Mesodermal cell (in vitro differentiated cells): ENCODE results near the gene SLC27A4.
"Not testable (repeated sequence)": the region's sequence is repeated elsewhere in the genome, so short reads cannot be mapped to it uniquely, and the experiment has no call there.

Experiments used
- H3K27ac ChIP-seq: 2 replicates; pipeline ENCODE4 v1.7.0; 2013; ENCODE audit warnings: mild to moderate bottlenecking, low read depth, low read length, moderate library complexity; ENCODE audit not compliant: severe bottlenecking
- H3K36me3 ChIP-seq: 2 replicates; pipeline ENCODE4 v1.7.1; 2013; ENCODE audit warnings: mild to moderate bottlenecking, low read length, moderate library complexity; ENCODE audit not compliant: control insufficient read depth, insufficient read depth
- H3K4me1 ChIP-seq: one replicate; pipeline ENCODE4 v1.7.1; 2013; ENCODE audit warnings: mild to moderate bottlenecking, low read length; ENCODE audit not compliant: insufficient read depth, control insufficient read depth, poor library complexity, severe bottlenecking
- H3K4me3 ChIP-seq: 2 replicates; pipeline ENCODE4 v1.7.0; 2013; ENCODE audit warnings: low read length, control low read depth, mild to moderate bottlenecking; ENCODE audit not compliant: insufficient read depth, poor library complexity, severe bottlenecking; ENCODE audit errors: extremely low read depth
- H3K9me3 ChIP-seq: 2 replicates; pipeline ENCODE4 v1.7.1; 2013; ENCODE audit warnings: mild to moderate bottlenecking, low read length, moderate library complexity; ENCODE audit not compliant: control insufficient read depth
- WGBS, 2 experiments: methylation state at CpG; one replicate each; pipeline ENCODE4 v1.1.5; 2013; ENCODE audit warnings: missing lambda C conversion rate in 2 of 2; ENCODE audit not compliant: insufficient coverage in 2 of 2; 5-methylcytosine and 5-hydroxymethylcytosine counted together

SLC27A4 gene

DNA sequence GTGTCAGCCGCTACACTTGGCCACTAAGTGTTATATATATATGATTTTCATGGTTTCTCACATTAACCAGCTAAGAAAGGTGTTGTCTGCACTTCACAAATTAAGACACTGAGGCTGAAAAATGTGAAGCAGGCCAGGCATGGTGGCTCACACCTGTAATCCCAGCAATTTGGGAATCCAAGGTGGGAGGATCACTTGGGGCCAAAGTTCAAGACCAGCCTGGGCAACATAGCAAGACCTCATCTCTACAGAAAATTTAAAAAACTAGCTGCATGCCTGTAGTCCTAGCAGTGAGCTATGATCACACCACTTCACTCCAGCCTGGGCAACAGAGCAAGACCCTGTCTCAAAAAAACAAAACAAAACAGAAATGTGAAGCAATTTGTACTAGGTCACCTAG is 15.9 kb upstream of the SLC27A4 start:
- Histone ChIP-seq H3K4me3 (no peak overlapping the region), H3K4me1 (peaks cover 8% of the 10 kb centered on the region), H3K27ac (no peak overlapping the region), H3K9me3 (no peaks in the 10 kb centered on the region), H3K36me3 (peaks cover 69% of the 10 kb centered on the region)
- no CpG with 5 or more reads among the region's 1 CpG for WGBS, 2 experiments

DNA sequence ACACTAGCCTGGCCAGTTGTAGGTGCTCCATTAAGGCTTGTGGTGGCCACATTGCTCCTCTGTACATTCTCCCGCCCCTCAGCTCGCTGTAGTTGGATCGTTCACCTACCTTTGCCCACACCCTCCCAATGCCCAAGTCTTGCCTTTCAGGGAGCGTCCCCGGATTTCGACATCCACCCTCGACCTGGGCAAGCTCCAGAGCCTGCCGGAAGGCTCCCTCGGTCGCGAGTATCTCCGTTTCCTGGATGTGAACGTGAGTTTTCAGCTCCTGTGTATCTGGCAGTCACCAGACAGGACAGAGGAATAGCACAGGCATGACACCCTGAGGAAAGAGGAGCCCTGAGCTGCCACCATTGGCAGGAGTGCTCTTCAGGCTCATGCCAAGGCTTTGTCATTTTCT is 14.7 kb upstream of the SLC27A4 start:
- H3K9me3 ChIP-seq: no peaks in the 10 kb centered on the region
- H3K4me3 ChIP-seq: no peak overlapping the region
- peaks cover 62% of the 10 kb centered on the region for H3K36me3 ChIP-seq
- peaks cover 8% of the 10 kb centered on the region for H3K4me1 ChIP-seq
- no peak overlapping the region for H3K27ac ChIP-seq
- WGBS, 2 experiments: 95 to 98% methylated on average over 8 to 13 of the region's 13 CpGs

DNA sequence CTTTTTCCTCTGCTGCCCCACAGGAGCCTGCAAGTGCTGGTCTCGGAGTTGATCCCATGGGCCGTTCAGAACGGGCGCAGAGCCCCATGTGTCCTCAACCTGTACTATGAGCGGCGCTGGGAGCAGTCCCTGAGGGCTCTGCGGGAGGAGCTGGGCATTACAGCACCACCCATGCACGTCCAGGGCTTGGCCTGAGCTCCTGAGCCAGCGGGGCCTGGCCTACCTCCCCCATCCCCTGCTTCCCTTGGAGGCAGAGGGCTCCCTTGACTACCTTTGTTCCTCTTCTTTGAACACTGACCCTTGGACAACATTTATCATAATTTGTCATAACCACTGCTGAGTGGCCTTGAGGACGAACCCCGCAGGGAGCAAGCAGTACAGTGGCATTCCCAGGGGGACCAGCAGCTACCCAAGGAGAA is 6.9 kb upstream of the SLC27A4 start:
- Histone ChIP-seq H3K4me1 (no peaks in the 10 kb centered on the region), H3K4me3 (no peak overlapping the region), H3K36me3 (peaks cover 29% of the 10 kb centered on the region), H3K9me3 (no peaks in the 10 kb centered on the region), H3K27ac (no peak overlapping the region)
- WGBS, 2 experiments: 91 to 92% methylated on average over 8 to 11 of the region's 11 CpGs

DNA sequence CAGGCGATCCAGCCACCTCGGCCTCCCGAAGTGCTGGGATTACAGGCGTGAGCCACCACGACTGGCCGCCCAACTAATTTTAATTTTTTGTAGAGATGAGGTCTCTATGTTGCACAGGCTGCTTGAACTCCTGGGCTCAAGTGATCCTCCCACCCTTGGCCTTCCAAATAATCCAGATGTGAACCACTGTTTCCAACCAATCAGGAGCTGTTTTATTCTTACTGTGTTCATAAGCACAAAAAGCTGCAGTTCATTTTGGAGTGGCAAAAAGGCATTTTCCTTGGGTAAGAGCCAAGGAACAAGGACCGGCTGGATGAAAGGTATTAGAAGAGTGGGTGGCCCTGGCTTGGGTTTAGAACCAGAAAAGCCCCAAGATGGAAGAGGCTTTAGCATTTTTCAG is 5.2 kb upstream of the SLC27A4 start:
- Histone ChIP-seq H3K4me3 (no peak overlapping the region), H3K27ac (no peak overlapping the region), H3K9me3 (no peaks in the 10 kb centered on the region), H3K4me1 (no peaks in the 10 kb centered on the region), H3K36me3 (peaks cover 16% of the 10 kb centered on the region)
- 88 to 94% methylated on average over 6 to 7 of the region's 7 CpGs for WGBS, 2 experiments

DNA sequence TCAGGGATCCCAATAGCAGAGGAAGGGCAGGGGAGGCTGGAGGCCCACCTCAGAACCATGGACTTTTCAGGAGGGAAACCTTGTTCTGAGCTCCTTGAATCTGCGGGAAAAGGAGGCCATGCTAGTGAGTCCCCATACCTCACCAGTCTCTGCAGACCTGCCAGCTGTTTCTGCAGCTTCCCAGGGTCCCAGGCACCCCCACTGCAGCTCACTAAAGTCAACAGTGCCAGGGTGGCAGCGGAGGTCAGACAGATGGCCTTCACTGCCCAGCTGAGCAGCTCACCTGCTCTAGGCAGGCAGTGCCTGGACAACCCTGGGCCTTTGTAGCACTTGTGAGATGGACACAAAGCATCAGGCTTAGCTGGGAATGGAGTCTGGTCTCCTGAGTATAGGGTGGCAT is 4.4 kb upstream of the SLC27A4 start:
- Histone ChIP-seq H3K4me1 (no peaks in the 10 kb centered on the region), H3K9me3 (no peaks in the 10 kb centered on the region), H3K36me3 (peaks cover 16% of the 10 kb centered on the region), H3K27ac (no peak overlapping the region), H3K4me3 (no peak overlapping the region)
- whole genome bisulfite sequencing, 2 experiments: 95 to 100% methylated on average over 1 to 2 of the region's 2 CpGs

DNA sequence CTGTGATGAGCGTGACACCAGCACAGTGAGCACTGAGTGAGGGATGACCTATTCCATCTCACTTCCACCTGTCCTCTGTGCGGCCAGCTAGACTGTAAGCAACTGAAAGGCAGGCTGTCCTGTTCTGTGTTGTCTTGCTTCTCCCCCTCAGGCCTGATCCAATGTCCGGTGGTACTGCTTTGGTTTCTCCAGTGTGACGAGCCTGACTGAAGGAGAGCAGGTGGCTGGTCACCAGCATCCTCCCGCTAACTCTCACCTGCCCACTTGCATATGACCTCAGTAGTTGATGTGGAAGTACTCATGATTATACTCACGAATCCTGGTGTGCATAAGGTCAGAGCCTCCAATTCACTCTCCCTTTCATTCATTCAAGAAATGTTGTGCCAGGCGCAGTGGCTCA is 2.4 kb upstream of the SLC27A4 start:
- WGBS, 2 experiments: 93 to 95% methylated on average over 5 to 6 of the region's 7 CpGs
- Histone ChIP-seq H3K36me3 (peaks cover 17% of the 10 kb centered on the region), H3K27ac (no peak overlapping the region), H3K9me3 (no peaks in the 10 kb centered on the region), H3K4me3 (no peak overlapping the region), H3K4me1 (peaks cover 3% of the 10 kb centered on the region)

DNA sequence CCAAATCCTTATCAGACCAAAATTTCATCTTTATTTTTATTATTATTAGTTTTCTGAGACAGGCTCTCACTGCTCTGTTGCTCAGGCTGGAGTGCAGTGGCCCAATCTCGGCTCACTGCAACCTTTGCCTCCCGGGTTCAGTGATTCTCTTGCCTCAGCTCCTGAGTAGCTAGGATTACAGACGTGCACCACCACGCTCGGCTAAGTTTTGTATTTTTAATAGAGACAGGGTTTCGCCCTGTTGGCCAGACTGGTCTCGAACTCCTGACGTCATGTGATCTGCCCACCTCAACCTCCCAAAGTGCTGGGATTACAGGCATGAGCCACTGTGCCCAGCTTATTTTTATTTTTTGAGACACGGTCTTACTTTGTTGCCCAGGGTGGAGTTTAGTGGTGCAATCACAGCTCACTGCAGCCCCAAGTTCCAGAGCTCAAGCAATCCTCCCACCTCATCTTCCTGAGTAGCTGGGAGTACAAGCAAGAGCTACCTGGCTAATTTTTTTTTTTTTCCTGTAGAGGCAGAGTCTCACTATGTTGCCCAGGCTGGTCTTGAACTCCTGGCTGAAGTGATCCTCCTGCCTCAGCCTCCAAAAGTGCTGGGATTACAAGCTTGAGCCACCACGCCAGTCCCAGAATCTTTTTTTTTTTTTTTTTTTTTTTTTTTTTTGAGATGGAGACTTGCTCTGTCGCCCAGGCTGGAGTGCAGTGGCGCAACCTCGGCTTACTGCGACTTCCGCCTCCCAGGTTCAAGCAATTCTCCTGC is 1.3 kb upstream of the SLC27A4 start:
- not testable (repeated sequence) for H3K4me3 ChIP-seq, H3K9me3 ChIP-seq, H3K27ac ChIP-seq, H3K4me1 ChIP-seq
- peaks cover 21% of the 10 kb centered on the region for H3K36me3 ChIP-seq
- WGBS, 2 experiments: 91 to 95% methylated on average over 9 to 11 of the region's 15 CpGs

DNA sequence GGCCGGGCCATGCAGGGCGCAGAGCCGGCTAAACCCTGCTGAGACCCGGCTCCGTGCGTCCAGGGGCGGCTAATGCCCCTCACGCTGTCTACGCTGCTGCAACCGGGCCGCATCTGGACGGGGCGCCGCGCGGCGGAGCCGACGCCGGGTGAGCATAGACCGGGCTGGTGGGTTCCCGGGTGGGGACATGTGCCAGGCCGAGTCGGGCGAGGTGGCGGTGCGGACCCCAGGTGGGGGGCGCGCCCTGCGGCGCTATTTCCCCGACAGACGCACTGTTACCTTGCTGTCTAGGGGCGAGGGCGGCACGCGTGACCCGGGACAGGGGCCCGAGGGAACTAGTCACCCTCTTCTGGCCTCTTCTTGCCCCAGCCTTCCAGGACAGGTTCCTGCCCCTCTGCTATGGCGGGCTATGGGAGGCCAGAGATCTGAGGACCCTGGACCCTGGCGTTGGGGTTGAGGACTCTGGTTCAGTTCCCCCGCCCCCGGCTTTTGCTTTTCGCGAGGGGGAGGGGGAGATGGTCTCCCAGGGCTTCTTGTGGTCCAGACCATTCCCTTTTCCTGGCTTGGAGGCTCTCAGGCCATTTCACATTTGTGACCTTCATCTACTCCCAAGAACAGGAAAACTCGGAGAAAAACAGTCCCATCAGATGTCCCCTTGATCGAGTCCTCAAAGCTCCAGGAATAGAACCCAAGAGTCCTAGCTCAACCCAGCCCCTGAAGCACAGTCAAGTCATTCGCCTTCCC is 536 bp downstream of the SLC27A4 start:
- 1% methylated on average over 35 to 39 of the region's 48 CpGs for WGBS, 2 experiments
- H3K36me3 ChIP-seq: peaks cover 32% of the 10 kb centered on the region
- peaks cover 3% of the 10 kb centered on the region for H3K4me1 ChIP-seq
- peak overlapping the region; percentile 72 for H3K4me3 ChIP-seq
- H3K27ac ChIP-seq: no peak overlapping the region
- H3K9me3 ChIP-seq: no peaks in the 10 kb centered on the region

DNA sequence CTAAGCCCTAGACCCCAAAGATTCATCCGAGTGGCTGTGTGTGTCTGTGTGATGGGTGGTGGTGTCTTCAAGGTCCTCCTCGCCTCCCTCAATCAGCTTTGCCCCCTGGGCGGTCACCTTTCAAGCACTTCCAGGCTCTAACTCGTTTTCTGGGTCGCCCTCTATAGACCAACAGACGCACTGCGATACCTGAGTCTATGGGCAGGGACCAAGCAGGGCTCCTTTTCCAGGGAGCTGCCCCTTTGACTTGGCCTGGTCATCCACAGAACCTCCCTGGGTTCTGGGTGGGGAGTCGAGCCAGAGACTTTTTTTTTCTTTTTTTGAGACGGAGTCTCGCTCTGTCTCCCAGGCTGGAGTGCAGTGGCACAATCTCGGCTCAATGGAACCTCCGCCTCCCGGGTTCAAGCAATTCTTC is 1.1 kb downstream of the SLC27A4 start:
- no peak overlapping the region for H3K27ac ChIP-seq
- no peaks in the 10 kb centered on the region for H3K9me3 ChIP-seq
- H3K4me1 ChIP-seq: peaks cover 3% of the 10 kb centered on the region
- H3K4me3 ChIP-seq: peak overlapping the region; percentile 72
- peaks cover 34% of the 10 kb centered on the region for H3K36me3 ChIP-seq
- 42 to 80% methylated on average over 5 to 10 of the region's 13 CpGs for WGBS, 2 experiments

DNA sequence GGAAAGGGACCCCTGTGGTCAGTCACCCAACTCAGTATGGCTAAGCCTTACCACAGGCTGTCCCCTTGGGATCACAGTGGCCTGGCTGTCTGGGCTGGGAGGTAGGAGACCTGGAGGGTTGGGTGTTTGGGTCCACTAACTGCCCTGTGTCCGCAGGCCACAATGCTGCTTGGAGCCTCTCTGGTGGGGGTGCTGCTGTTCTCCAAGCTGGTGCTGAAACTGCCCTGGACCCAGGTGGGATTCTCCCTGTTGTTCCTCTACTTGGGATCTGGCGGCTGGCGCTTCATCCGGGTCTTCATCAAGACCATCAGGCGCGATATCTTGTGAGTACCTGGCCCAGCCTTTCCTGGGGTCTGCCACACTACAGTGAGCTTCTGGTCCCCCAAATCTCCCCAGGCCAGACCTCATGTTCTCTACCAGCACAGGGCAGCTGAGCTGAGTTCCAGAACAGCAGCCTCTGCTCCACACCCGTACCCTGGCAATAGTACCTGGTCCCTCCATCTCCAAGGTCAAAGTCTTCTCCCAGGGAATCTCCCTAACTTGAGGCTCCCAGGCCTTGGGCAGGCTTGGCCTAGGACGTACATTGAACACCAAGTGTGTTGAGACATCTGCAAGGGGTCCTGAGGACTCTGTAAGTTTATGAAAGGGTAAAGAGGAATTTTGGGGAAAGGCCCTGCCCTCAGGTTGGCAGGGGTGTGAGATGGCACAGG is 2.8 kb downstream of the SLC27A4 start:
- H3K36me3 ChIP-seq: peaks cover 49% of the 10 kb centered on the region
- WGBS, 2 experiments: 94 to 96% methylated on average over 6 to 8 of the region's 8 CpGs
- no peak overlapping the region for H3K27ac ChIP-seq
- H3K4me1 ChIP-seq: peaks cover 3% of the 10 kb centered on the region
- H3K9me3 ChIP-seq: no peaks in the 10 kb centered on the region
- H3K4me3 ChIP-seq: no peak overlapping the region
